HG02798 (cell line): Measurements from ENCODE around the gene DOK1.

Experiments used
- ATAC-seq: cut with Tn5 transposase; IDR thresholded peaks from one replicate; pipeline ENCODE4 v1.9.1; 2021; ENCODE audit warnings: mild to moderate bottlenecking; ENCODE audit not compliant: unreplicated experiment, poor library complexity

Gene DOK1

DNA sequence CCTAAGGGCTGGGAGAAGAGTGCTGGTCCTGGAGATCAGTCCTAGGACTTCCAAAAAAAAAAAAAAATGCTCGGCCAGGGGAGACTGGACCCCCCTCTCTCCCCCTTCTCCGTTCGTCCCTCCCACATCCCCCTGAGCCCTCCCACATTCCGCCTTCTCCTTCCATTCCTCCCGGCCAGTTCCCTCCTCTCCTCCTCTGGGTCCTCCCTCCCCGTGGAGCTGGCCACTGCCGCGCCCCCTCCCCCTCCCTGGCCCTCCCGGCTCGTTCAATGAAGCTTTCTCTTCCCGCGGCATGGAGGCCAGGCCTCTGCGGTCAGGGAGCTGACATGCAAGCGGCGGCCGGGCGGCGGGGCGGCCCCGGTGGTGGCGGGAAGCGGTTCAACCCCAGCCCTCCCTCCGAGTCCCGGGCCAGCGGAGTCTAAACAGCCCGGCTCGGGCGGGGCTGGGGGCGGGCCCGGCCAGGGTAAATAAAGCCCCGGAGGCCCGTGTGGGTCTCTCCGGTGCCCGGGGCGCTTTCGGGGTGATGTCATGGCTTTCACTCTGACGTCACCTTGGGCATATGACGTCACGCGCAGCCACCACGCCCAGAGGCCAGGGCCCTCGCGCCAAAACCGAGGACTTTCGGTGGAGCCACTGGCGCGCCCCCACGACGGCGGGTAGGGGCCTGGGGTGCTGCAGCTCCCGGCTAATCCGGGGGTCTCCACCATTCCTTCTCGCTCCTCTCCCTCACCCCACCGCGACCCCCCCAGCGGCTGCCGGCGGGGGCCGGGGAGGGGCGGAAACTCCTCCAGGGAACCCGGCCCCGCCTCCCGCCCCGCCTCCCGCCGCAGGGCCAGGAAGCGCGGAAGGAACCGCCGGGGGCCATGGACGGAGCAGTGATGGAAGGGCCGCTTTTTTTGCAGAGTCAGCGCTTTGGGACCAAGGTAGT is at the start of gene DOK1, which contains the start of gene LOXL3:
Gene DOK1 (plus strand): TSS at position 829 of the 928 bp plus-strand sequence. CDS start 35 bp downstream, at position 864.
Gene LOXL3 (minus strand): TSS at position 51 of the 928 bp plus-strand sequence. CDS start 1,308 bp downstream, outside the sequence.
- ATAC-seq, result peak; percentile 67

DNA sequence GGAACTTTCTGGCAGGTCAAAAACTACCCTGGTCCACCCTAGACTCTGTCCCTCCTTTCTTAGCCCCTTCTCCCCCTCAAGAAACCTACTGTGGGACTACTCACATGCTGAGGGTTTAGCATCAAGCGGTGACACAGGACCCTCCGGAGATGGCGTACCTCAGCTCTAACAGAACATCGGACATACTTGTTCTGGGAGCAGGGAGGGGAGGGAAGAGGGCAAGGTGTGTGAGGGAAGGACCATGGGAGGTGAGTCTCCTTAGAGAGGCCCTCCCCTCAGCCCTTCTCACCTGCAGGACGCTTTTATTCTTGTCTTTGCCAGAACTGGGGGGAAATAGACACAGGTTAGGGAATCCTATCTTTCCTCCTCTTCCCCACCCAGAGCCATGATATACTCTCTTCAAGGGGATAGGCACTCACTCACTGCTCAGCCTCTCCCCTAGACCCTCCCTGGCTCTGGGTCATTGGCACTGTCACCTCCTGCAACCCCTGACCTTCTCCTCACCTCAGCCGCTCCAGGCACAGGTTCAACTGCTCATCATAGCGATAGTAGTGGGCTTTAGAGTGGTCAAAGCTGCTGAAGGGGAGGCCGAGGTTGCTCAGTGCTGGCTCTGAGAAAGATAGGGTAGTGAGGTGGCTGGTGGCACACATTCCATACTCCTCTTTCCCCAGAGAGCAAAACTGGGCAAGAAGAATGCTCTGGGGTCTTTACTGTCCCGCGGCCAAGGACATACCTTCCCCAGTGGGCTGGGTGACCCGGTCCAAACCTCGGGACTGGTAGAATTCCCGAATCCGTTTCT is 48.9 kb upstream of the DOK1 start:
- no peak for ATAC-seq

DNA sequence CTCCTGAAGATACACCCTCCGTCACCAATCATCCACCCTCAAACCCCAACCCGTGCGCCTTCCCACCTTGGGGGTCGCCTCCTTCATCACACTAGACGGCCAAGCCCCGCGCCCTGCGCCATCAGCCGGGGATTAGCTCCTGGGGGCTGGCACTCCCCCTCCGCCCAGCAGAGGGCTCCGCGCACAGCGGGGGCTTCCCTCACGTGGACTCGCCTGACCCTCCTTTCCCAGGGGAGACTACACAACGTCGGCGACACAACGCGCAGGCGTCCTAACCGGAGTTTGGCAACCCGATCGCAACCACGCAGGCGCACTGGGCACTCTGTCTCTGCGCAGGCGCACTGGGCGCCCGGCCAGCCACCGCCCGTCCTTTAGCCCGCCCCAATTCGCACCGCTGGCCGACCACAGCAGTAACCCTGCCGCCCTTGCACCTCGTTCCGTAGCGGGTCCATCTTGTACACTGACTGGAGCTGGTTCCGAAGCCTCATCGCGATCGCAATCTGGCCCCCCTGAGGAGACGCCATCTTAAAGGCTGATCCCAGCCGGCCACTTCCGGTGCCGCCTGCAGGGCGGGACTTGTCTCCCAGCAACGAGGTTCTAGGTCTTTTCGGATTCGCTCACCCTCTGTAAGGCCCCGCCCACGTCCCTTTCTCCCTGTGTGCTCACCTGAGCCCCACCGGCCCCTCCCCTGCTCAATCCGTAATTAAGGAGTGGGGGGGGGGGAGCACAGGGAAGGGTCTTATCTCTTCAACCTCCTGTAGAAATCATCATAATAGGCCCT is 47.2 kb upstream of the DOK1 start, which contains the start of gene PCGF1:
Gene PCGF1 (minus strand): TSS at position 551 of the 781 bp plus-strand sequence. CDS start 27 bp downstream, at position 524.
- peak; percentile 93 for ATAC-seq

DNA sequence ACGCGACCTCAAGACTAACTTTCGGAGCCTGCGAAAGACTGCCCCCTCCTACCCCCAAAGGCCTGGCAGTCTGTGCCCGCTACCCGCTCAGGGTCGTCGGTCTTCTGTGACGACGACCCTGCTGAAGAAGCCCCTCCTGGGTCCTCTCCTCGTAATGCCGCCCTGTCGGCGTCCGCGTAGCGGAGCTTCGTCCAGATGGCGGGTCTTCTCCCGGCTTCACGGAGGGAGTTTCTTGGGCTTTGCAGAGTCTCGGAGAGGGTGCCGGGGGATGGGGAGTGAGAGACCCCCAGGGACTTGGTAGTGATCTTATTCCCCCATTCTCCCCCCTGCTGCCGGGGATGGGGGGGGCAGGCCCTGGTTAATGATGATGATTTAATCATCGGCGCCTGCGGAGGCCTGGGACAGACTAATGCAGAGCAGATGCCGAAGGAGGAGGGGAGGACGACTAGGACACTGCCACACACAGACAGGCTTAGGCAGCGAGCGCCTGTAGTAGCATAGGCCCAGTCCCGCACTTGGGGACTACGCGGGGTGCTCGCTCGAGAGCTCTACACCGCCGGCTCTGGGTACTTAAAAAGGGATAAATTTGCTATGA is 46.5 kb upstream of the DOK1 start:
- ATAC-seq, result peak; percentile 2

- no peak for ATAC-seq
These were observed 44.2 kb upstream of the DOK1 start for GRCh38 chr2:74510272-74510671.

GRCh38 chr2:74511104-74511989 is 43.2 kb upstream of the DOK1 start:
- ATAC-seq, result no peak

DNA sequence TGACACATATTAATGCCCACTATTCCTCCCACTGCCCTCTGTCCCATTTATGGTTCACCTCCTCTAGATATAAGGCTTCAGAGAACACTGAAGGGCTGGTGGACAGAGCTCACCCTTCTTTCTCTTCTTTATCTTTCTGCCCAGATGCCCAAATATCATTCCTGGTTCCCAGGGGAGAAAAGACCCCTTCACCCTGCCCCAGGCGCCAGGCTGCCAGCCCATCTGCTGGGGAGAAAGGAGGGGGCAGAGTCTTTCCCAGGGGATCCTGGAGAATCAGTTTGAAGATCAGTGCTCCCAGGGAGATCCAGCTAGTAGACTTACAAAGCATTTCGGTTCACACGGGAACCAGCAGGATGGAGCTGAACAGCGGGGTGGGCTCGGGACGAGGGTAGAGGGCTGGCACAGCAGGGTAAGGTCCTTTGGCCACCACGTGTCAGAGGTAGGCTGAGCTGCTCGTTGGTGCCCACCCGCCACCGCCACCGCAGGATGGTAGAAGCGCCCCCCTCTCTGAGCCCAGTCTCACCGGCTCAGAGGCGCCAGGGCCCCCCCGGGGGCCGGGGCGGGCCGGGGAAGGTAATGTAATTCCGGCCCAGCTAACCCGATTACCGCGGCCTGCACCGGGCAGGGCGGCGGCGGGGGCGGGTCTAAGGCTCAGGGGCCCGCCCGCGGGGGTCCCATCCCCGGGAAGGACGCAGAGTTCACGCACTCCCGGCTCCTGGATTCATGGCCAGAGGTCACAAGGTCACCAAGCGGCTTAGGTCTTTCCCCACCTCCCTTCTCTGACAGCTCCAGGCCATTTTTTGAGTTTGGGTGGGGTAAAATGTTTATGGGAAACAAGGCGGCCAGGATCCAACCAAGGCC is 41.5 kb upstream of the DOK1 start:
- ATAC-seq, result no peak

DNA sequence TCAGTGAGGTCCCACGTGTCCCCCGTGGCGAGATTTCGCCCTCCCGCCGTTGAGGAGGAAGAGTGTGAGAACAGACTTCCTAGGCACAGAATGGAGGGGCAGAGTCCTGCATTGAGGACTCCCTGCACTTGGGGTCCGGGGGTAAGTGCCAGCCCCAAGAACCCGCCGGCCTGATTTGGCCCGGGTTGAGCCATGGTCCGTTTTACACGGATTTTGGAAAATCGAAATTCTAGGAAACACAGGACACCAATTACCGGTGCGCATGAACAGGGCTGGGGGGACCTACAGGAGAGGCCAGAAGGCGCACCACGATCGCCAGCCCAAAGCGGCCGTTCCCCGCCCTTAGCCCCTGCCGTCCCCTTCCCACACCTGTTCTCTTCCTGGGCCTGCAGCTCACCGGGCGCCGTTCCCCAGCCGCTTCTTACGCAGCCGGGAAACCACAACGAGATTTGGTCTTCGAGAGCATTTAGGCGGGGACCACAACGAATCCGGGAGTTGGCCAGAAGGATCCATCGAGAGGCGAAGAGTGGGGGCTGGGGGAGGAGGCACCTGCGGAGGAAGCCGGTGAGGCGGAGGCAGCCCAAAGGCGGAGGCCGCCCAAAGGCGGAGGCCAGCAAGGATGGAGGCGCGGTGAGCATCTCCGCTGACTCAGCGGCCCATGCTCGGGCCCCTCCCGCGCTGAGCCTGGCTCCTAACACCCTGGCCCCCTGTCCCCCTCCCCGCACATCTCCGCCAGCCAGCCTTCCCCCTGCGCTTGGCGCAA is 40.7 kb upstream of the DOK1 start:
- ATAC-seq, result no peak

GRCh38 chr2:74514368-74515270 is 39.9 kb upstream of the DOK1 start, which contains the start of gene TLX2:
TSS of gene TLX2 (plus strand) at chr2:74514450. CDS start at chr2:74514807, 357 bp downstream.
- ATAC-seq, result no peak

DNA sequence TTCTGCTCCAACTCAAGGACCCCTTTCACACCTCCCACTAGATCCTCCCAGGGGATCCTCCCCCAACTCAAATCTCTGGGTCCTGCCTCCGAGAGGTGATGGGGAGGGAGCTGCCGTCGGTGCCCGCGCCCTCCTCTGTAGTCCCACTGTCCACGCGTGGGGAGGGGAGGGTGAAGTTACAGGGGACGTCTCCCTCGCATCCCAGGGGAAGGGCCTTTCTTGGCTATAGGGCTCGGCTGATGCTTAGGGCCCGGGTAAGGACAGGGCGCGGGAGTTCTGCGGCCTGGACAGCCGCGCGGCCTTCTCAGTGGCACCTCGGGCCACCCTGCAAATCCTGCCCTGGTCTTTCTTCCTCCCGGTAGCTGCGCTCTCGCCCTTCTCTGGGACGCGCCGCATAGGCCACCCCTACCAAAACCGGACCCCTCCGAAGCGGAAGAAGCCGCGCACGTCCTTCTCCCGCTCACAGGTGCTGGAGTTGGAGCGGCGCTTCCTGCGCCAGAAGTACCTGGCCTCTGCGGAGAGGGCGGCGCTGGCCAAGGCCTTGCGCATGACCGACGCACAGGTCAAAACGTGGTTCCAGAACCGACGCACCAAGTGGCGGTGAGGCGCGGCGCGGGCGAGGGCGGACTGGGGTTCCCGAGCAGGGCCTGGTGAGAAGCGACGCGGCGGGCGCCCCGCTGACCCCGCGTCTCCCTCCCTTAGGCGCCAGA is 39.1 kb upstream of the DOK1 start:
- no peak for ATAC-seq

- ATAC-seq, result peak; percentile 81
These were observed 38.4 kb upstream of the DOK1 start for GRCh38 chr2:74515981-74516633.

DNA sequence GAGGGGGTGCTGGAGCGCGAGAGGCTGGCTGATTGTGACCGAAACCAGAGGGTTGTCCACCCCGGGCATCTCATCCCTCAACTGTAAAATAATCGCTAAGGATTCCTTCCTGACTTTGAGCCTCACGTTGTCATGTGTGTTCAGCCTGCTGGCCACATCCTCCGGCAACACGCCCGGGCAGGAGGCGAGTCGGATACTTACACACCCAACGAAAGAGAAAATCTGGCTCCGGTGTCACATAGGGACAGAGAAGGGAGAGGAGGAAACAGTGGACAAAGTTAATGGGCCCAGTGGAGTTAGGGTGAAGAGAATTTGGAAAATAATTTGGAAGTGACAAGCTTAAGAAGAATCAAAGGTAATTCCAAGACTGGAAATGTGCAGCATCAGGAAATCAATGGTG is 37.9 kb upstream of the DOK1 start:
- ATAC-seq, result no peak

GRCh38 chr2:74522516-74522915 is 32.0 kb upstream of the DOK1 start:
- no peak for ATAC-seq

GRCh38 chr2:74524005-74524404 is 30.5 kb upstream of the DOK1 start:
- ATAC-seq, result no peak
